ENCODE measurements around the gene LCORL.

- no peak for TF ChIP-seq CTCF (IDR thresholded peaks at IDR 0.05 in 2 of 3, conservative IDR thresholded peaks at IDR 0.05 in 1 of 3; ENCODE audit: borderline replicate concordance in 1 of 3, insufficient read depth in 1 of 3, low read depth in 2 of 3, low read length in 2 of 3)
- TF ChIP-seq REST (IDR thresholded peaks at IDR 0.05; ENCODE audit: low read depth) = no peak
- no peak for TF ChIP-seq SP1 (IDR thresholded peaks at IDR 0.05; ENCODE audit: low read depth)
- TF ChIP-seq POLR2AphosphoS5 (IDR thresholded peaks at IDR 0.05; ENCODE audit: low read depth, low read length) = no peak
- TF ChIP-seq ZBTB33 (IDR thresholded peaks at IDR 0.05; ENCODE audit: extremely low read depth, insufficient replicate concordance, low read length) = no peak
- TF ChIP-seq POLR2A (IDR thresholded peaks at IDR 0.05; ENCODE audit: borderline replicate concordance, extremely low read depth, insufficient read depth, insufficient read length) = no peak
- TF ChIP-seq EZH2 (IDR thresholded peaks at IDR 0.05) = no peak
- no peak for TF ChIP-seq FOSL1 (IDR thresholded peaks at IDR 0.05; ENCODE audit: low read depth)
Measured at GRCh38 chr4:17921451-17921850, 100.1 kb downstream of the LCORL start.

Measured in HCT116 (cell line).